Measurements from ENCODE around the gene RAMP1.

RAMP1 gene

GRCh38 chr2:237876951-237877491 lies 17.6 kb downstream of the RAMP1 start:
- no peak for DNase-seq (ENCODE audit: low read depth in 2 of 2)

DNA sequence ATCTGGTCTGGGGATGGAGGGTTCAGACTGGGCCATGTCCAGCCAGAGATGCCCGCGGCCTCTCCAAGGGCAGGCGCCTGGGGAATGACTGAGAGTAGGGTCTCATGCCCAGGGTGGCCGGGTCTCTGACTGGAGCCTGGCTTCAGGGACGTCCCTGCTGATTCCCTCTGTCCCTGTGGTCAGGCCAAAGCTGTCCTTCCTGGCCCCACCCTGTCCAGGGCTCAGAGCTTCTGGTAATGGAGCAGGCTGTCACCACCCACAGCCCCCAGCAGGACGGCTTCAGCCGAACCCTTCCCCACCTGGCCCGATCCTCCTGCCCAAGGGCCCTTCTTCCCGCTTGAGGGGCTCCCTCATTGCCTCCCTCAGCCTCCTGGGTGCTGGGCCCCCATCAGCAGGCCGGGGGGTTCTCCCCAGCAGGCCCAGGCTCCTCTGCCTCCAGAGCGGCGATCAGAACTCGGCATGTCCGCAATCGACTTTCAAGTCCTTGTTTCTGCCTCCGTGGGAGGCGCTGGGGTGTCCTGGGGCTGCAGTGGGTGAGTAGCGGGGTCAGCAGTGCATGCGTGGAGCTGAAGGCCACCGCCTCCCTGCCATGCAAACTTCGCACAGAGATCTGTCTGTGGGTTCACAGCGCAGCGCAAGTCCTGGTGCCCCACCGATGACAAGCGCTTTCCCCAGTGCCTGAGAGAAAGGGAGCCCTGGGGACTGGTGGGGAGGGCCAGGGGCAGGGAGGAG lies 18.3 kb downstream of the RAMP1 start:
- DNase-seq (ENCODE audit: low read depth in 2 of 2): no peak

- no peak for DNase-seq (ENCODE audit: low read depth in 2 of 2)
Measured at GRCh38 chr2:237878321-237879057, 19.1 kb downstream of the RAMP1 start.

DNA sequence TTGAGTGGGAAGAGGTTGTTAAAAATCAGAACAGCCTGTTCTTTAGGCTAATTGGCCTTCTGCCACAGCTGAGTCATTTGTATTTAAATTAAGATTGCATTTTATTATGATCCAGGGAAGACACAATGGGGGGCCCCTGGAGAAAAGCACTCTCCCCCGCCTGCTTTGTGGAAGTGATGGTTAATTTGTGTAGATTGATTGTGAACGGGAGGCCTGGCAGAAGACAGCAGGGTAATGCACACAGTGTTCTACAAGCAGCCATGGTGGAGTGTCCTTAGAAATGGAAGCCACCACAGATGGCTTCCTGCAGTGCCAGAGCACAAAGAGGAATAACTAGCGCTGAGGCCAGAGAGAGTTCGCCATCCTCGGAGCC lies 19.6 kb downstream of the RAMP1 start:
- no peak for DNase-seq (ENCODE audit: low read depth in 2 of 2)

GRCh38 chr2:237879991-237880560 lies 20.7 kb downstream of the RAMP1 start:
- no peak for DNase-seq (ENCODE audit: low read depth in 2 of 2)

- no peak for DNase-seq (ENCODE audit: low read depth in 2 of 2)
Measured at GRCh38 chr2:237882510-237883481, 23.4 kb downstream of the RAMP1 start.

GRCh38 chr2:237883951-237884446 lies 24.6 kb downstream of the RAMP1 start:
- DNase-seq (ENCODE audit: low read depth in 2 of 2): no peak

DNA sequence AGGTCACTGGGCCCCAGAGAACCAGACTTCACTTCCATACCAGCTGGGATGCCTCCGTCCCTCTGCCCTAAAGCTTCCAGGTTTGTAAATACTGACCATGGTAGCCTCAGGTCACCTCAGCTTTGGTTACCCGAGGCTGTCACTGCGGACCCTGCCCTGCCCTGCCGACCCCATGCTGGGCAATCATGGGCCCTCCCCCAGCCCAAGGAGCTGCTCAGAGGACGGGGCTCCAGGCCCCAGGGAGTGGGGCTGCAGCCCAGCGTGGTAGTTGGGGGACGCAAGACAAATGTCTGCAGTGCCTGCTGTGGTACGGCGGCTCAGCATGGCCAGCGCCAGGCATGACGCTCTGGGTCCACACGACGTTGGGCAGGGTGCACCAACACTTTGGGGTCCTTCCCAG lies 25.3 kb downstream of the RAMP1 start:
- no peak for DNase-seq (ENCODE audit: low read depth in 2 of 2)

DNA sequence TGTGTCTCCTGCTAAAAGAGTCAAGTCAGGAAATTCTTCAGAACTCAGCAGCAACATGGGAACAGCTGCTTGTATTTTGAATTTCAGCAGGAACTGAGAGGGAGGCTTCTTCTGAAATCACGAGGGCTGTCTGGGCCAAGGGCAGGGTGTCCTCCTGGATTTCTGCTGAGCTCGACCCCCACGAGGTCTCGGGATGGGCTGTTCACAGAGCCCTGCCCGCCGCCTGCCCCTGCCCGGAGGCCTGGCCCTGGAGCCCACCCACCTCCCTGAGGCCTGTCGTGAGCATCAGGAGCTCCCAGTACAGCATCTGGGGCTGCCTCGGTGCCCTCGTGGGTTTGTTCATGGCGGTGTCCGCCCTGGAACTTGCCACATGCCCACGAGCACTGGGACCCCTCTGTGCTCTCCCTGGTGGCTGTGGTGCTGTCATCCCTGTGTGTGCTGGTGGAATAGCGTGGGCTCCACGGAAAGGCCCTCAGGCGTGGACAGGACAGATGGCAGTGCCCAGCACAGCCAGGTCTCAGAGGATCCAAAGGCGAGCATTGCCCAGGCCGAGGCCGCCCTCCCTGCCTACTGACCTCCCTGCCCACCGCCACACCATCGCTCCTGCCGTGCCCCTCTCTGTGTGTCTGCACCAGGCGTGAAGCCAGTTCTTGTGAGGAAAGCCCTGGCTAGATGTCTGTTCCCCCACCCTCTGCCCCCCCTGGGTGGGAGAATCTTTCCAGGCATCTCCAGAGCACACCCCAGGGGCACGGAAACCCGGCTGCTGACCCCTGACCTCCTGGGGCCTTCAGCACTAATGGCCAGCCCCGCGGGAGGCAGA lies 25.9 kb downstream of the RAMP1 start:
- DNase-seq (ENCODE audit: low read depth in 2 of 2): no peak

- DNase-seq (ENCODE audit: low read depth in 2 of 2): no peak
Measured at GRCh38 chr2:237885931-237886684, 26.7 kb downstream of the RAMP1 start.

DNA sequence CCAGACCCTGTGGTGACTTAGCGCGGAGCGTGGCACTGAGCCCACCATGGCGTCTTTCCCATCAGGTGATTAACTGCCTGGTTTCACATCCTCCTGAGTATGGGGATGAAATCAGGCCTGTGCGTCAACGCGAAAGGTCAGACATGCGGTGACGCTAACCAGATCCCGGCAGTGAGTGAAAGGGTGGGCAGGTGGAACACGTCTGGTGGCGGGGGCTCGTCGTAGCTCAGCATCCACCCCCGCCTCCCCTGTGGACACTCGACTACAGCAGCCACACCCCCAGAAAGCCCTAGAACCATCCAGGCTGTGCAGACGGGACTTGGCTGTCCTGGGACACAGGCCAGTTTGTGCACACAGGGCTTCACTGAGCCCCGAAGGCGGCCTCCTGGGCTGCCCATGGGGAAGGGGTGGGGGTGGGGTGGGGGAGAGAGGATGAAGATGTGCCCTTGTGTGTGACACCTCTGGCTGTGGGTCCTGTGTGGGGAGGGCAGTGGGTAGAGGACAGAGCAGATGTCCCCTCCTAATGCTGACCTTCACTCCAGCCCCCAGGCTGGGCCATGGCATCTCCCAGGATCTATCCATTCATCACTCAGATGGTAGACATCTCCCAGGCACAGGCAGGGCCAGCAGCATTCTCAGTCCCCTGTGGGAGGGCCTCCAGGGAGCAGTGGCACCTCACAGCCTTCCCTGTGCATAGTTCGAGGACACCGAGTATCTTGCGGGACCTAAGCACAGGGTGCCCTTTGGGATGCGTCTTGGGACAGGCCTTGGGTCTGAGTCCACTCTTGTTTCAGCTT lies 27.5 kb downstream of the RAMP1 start:
- no peak for DNase-seq (ENCODE audit: low read depth in 2 of 2)

DNA sequence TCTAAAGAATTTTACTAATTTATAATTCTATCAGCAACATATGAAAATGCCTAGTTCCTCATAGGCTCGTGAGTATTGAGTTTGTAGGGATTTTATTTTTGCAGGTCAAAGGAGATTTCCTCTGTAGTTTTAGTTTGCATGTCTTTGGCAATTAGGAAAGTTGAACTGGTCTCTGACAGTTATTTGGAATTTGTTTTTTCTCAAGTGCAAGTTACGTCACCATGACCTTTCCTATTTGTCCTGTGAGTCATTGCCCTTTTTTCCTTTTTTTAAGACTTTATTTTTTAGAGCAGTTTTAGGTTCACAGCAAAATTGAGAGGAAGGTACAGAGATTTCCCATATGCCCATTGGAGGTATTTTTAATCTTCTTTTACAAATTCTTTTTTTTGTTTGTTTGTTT lies 29.0 kb downstream of the RAMP1 start:
- no peak for DNase-seq (ENCODE audit: low read depth in 2 of 2)

DNA sequence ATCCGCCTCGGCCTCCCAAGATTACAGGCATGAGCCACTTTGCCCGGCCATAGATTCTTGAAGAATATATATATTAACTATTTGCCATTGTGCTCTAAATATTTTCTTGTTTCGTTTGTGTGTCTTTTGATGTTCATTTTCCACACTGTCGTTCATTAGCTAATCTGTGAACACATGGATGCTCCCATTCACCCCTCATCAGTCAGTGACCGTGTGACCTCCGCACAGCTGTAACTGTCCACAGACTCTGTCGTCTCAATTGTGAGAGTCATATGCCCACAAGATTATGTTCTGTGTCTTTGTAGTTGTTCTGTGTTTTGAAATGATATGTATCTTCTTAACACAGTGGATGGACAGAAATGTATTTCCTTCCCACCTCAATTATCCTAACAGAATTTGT lies 29.6 kb downstream of the RAMP1 start:
- no peak for DNase-seq (ENCODE audit: low read depth in 2 of 2)

DNA sequence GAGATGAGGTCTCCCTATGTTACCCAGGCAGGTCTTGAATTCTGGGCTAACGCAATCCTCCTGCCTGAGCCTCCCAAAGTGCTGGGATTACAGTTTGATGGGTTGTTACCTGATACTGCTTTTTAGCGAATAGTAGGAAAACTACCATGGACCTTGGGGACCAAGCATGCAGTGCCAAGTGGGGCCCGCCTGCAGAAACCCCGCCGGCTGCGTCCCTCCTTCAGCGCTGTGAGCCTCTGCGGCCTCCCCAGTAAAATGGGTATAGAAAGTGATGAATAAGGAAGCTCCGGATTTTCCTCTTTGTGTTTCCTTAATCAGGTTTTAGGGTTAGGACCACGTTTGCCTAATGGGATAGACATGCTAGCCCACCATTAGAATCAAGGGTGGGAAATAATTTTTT lies 30.4 kb downstream of the RAMP1 start:
- DNase-seq (ENCODE audit: low read depth in 2 of 2): no peak

GRCh38 chr2:237892478-237892877 lies 33.1 kb downstream of the RAMP1 start:
- no peak for DNase-seq (ENCODE audit: low read depth in 2 of 2)

DNA sequence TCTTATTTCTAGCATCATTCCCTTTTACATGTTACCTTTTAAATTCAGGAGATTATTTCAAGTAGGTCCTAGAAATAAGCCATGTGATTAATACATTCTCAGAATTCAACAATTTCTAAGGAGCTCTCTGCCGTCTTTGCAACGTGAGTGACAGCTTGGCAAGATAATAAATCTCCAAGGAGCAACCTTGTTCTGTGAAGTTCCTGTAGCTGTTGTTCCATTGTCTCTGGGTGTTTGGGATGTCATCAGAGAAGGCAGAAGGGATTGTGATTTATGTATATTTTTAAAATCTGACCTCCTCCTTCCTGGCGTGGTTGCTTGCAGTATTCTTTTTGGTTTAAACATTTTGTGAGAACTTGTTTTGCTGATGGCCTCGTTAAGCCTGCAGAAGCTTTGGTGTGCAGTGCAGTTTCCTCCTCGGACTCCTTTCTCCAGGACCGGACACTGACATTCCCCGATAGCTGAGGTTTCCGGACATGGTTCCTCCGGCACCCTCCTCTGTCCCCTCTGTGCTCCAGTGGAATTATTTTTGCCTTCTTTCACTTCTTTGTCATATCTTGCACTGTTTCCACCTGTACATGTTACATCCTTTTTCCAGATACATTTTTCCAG lies 33.7 kb downstream of the RAMP1 start:
- DNase-seq (ENCODE audit: low read depth in 2 of 2): no peak

GRCh38 chr2:237894396-237894979 lies 35.1 kb downstream of the RAMP1 start:
- no peak for DNase-seq (ENCODE audit: low read depth in 2 of 2)

- DNase-seq (ENCODE audit: low read depth in 2 of 2): no peak
Measured at GRCh38 chr2:237894986-237895543, 35.6 kb downstream of the RAMP1 start.
